Activated CD4-positive, CD25-positive, alpha-beta regulatory T cell treated with anti-CD3 and anti-CD28 coated beads, Interleukin-2, amount 50 U/mL, for 72 hours (primary cell): ENCODE measurements around the gene BEST1.

Source experiments
- DNase-seq: peaks from one replicate; pipeline ENCODE4 v3.0.0; 2021

The BEST1 gene

GRCh38 chr11:61964666-61965271 lies 14.6 kb downstream of the BEST1 start:
- DNase-seq, result peak; percentile 21

DNA sequence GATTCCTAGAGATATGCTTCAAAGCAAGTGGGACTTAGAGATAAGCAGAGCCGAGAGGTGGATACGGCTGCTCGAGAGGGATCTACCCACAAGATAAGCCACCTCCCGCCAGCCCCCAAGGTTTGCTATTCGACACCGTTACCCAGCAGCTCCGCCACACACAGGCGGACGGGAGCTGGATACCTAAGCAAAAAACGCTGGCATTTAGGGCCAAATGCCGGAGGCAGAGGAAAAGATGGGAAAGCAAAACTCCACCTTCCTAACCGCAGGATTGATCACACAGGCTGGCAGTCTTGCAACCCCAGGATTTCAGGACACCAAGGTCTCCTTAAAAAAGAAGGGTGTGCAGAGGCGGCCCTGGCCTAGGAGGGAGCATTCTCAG lies 16.6 kb downstream of the BEST1 start:
- DNase-seq, result no peak

- peak; percentile 89 for DNase-seq
These were observed 17.2 kb downstream of the BEST1 start, which contains the start of gene FTH1 for GRCh38 chr11:61967116-61967923. Gene FTH1, minus strand, starts transcription at chr11:61967634. Its CDS starts 209 bp downstream, at chr11:61967425.

- peak; percentile 67 for DNase-seq
These were observed 18.0 kb downstream of the BEST1 start for GRCh38 chr11:61967924-61968757.

- no peak for DNase-seq
These were observed 18.7 kb downstream of the BEST1 start for GRCh38 chr11:61968758-61969390.

GRCh38 chr11:61969391-61969758 lies 19.2 kb downstream of the BEST1 start:
- DNase-seq, result no peak

DNA sequence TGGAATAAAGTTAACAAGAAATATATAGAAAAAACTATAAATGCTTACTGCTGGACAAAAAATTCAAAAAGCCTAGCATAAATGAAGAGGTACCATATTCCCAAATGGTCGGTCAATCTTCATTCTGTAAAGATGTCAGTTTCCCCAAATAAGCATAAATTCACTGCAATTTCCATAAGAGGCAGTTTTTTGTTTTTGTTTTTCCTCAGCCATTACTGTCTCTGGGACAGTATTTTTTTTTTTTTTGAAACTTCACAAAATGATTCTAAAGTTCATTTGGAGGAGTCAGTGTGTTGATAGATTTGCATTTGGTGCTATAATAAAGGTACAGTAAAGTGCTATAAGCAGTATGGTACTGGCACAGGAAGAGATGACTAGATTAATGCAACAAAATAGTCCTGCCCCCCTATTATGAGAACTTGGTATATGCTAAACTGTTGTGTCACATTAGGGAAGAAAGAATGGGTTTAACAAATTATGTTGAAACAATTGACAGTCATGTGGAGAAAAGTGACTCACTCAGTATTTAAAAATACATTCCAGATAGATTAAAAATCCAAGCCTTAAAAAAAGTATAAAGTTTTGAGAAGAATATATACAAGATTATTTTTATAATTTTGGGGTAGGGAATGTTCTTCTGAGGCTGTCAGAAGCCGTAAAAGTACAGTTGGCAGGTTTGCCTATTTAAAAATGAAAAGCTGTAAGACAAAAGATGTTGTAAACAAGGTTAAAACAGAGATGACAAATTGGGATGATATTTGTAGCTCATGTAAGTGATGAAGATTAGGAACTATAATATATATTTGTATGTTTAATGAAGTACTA lies 19.9 kb downstream of the BEST1 start:
- DNase-seq, result no peak

- no peak for DNase-seq
These were observed 21.3 kb downstream of the BEST1 start for GRCh38 chr11:61971248-61972111.

GRCh38 chr11:61972112-61972671 lies 22.0 kb downstream of the BEST1 start:
- DNase-seq, result no peak

- DNase-seq, result no peak
These were observed 22.7 kb downstream of the BEST1 start for GRCh38 chr11:61972672-61973475.

DNA sequence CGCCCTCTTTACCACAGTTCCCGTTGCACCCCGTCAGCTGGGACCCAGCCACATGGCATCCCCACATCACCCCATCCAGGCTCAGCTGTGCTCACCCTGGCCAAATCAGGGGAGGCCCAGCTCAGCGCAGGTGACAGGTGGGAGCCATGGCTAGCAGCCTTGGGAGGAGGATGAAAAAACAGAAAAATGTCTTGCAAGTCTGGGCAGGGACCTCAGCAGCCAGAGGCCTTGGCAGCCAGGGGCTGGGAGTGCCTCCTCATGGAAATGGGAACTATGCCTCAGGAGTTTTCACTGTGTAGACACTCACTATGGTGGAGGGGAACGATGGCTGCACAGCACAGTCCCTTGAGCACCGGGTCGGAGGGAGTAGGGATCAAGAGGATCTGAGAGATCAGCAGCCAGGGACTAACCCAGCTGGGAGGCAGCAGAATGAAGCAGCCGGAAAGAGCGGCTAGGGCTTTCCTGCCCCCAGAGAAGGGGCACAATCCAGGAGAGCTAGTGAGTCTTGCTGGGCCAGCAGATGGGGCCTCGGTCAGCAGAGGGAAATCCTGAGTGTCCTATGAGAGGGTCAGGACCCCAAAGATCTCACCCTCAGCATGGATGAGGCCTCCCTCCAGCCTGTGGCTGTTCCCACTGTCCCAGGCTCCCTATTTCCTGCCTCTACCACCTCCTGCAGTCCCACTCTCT lies 23.5 kb downstream of the BEST1 start:
- no peak for DNase-seq

DNA sequence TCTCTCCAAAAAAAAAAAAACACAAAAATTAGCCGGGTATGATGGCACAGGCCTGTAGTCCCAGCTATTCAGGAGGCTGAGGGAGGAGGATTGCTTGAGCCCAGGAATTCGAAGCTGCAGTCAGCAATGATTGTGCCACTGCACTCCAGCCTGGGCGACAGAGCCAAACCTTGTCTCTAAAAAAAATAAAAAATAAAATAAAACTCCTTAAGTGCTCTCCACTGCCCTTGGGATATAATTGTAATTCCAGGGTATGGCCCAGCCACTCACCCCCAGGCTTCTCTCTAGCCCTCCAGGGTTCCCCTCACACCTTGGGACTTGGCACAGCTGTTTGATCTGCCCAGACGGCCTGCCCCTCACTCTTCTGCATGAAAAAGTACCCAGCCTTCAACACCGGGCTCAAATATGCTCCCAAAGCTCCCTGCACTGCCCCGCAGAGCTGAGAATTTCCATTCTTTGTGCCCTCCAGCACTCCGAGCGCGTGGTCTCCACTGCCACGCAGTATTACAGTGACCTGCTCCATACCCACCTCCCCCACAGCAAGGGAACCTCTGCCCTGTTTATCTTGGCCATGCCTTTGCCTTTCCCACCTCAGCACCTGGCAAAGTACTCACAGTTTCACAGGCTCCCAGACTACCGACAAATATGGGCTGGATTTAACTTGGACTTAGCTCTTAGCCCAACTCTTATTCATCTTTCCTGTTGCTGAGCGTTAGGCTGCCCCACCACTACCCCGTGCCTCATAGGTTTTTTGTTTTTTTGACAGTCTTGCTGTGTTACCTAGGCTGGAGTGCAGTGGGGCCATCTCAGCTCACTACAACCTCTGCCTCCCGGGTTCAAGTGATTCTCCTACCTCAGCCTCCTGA lies 24.8 kb downstream of the BEST1 start:
- DNase-seq, result no peak

DNA sequence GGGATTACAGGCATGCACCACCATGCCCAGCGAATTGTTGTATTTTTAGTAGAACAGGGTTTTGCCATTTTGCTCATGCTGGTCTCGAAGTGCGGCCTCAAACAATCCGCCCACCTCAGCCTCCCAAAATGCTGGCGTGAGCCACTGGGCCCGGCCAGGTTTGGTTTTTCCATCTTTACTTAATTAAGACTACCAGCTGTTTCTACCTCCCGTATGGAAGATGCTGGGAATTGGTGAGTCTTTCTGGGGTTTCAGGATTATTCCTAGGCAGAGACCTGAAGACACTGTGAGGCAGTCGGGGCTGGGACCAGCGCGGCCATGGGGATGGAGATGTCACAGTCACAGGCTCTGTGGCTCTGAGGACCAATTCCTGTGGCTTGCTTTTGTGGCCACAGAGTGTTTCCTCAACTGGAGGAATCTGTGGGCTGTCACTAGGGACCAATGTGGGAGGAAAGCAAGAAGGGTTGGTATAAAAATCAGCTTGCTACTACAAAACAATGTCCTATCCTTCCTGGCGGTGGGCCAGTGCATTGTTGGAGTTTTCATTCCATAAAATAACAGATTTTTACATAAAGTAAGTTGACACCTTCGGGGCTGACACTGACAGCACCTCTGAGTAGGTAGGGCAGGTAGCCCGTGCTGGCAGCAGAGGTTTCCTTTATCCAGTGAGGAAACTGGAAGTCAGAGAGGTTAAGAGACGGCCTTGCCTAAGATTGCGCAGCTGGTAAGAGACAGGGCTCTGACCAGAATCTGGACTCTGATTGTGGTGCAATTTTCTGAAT lies 25.7 kb downstream of the BEST1 start:
- no peak for DNase-seq

DNA sequence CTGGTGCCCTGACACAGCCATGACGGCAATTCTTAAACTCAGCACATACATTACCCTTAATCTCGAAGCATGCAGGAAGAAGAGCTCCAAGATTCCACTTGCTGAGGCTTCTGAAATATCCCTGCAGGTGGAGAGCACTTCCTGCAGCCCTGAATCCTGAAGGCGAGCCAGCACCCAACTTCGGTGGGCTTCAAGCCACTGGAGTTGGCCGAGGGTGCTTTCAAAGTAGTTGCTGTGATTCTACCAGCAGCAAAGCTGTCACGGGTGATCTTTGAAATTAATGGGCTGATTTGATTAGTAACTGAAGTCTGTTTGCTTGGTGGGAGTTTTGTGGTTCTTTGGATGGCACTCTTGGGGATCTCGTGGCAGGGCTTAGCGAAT lies 26.3 kb downstream of the BEST1 start:
- DNase-seq, result no peak

DNA sequence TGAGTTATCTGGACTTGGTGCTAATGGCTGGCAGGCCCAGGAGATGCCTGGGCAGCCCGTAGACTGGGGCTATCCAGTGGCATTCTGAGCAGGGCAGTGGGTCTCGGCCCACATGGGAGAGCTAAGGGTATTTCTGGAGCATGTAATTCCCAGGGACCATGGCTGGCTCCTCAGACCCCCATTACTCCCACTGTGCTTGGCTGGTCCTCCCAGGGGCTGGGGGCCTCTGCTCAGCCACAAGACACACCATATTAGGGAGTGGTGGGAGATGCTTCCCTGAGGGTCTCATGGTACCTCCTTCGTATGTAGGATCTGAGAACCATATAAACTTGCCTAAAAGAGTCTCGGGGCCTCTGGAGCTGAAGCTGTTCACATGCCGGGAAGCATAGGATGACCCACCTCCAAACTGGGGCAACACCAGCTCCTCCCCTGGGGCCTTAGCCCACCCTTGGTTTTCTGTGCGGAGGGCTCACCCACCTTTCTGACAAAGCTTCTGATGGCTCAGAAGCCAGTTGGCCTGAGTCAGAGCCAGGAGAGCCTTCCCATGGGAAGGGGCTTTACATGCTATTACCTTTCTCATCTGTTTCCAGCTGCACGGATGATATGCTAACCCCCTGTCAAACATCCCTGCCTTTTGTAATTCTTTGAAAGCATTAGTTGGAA lies 26.8 kb downstream of the BEST1 start:
- DNase-seq, result no peak

DNA sequence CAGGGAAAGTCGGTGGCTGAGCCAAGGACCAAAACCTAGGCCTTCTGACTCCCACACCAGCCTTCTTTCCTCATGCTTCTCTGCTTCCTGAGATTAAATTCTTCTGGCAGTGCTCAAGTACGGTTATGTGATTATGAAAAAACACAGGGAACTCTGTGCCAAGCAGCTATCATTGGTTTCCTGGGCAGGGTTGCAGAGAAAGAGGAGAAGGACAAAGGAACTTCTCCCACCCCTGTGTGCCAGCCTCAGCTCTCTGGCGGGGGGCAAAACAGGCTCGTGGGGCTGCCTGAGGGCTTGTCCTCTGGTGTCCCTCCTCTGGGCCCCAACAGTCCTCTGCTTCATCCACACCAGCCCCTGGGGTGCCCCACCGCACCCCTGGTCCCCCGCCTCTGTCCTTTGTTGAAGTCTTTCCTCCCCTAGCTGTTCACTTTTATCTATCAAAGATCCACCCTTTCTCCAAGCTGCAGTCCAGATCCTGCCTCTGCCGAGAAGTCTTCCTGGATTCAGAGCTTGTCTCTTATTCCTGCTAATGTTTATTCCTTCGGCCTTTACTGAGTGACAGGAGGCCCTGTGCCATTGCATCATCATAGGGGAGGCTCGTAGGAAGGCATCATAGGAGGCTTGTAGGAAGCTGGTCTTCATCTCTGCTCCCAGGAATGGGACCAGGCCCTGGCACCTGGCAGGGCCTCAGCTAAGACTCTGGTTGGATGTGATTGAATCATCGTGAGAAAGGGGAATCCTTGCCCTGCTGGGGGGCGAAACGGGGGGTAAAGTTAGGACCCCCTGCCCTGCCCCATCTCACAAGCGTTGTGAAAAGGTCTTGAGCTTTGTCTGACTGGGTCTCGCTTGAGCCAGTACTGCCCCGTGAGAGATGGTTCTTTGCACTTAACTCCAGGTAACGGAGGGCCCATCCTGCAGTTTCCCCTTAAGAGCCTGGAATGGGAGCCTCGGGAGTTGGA lies 28.8 kb downstream of the BEST1 start:
- DNase-seq, result no peak
